PC-3 (cell line): ENCODE results near the gene MIPEP.

Source experiments
- EZH2 ChIP-seq: fragments of 300-600 bp; sonication (generic); IDR thresholded peaks from one replicate; pipeline ENCODE4 v1.6.1; 2017; ENCODE audit warnings: antibody characterized with exemption, mild to moderate bottlenecking, low read length; ENCODE audit not compliant: unreplicated experiment
- TF ChIP-seq, protein P1 (sequence below): fragments of 300-600 bp; sonication (generic); conservative IDR thresholded peaks from 2 replicates; pipeline ENCODE4 v1.5.1; 2017; ENCODE audit warnings: antibody characterized with exemption, low read depth, mild to moderate bottlenecking, low read length

DNA sequence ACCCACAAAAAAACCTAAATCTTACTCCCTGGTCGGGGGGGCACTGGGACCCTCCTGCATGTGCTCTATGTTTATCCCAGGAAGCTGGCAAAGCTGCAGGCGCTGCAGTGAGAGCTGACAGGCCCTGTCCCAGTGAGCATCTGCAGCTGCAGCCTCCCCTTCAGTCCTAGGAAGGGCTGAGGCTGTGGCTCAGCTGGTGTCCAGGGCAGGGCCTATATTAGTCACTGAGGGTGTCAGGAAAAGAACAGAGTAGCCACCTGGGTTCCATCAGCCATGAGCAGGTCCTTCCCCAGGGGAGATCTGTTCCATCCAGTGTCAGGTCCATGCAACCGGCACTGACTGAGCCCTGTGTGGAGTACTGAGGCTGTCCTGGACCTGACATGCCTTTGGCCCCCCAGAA is 198.5 kb downstream of the MIPEP start:
- TF ChIP-seq, protein P1, sequence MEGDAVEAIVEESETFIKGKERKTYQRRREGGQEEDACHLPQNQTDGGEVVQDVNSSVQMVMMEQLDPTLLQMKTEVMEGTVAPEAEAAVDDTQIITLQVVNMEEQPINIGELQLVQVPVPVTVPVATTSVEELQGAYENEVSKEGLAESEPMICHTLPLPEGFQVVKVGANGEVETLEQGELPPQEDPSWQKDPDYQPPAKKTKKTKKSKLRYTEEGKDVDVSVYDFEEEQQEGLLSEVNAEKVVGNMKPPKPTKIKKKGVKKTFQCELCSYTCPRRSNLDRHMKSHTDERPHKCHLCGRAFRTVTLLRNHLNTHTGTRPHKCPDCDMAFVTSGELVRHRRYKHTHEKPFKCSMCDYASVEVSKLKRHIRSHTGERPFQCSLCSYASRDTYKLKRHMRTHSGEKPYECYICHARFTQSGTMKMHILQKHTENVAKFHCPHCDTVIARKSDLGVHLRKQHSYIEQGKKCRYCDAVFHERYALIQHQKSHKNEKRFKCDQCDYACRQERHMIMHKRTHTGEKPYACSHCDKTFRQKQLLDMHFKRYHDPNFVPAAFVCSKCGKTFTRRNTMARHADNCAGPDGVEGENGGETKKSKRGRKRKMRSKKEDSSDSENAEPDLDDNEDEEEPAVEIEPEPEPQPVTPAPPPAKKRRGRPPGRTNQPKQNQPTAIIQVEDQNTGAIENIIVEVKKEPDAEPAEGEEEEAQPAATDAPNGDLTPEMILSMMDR = no peak
- no peak for TF ChIP-seq EZH2
